Adrenal gland (tissue), 12 donors: Measurements from ENCODE around the gene HIVEP3. TPM values are rescaled to one million over a fixed set of nuclear protein-coding genes. Genes with fewer than 3 reads are reported as not detected.

Experiments
- DNase-seq, 7 donors: peaks; one replicate each; pipeline ENCODE4 v3.0.0-alpha.2; 2019 to 2020
- H3K27ac ChIP-seq, 5 donors: fragments of 200-600 bp; sonication (generic) in 4 of 5; 1 replicate in 3 of 5; 2 replicates in 2 of 5; pipeline versions ENCODE4 v1.5.1 to v1.8.0; 2016 to 2020; ENCODE audit warnings: mild to moderate bottlenecking in 1 of 5
- H3K27me3 ChIP-seq: fragments of 200-600 bp; 2 replicates; pipeline ENCODE4 v1.8.0; 2021
- H3K36me3 ChIP-seq, 2 donors: fragments of 200-600 bp; replicated peaks in 1 of 2; 1 replicate in 1 of 2; 2 replicates in 1 of 2; pipeline versions ENCODE4 v1.5.1 to v1.8.0; 2018 to 2022
- H3K4me1 ChIP-seq, 2 donors: fragments of 200-600 bp; replicated peaks in 1 of 2; 1 replicate in 1 of 2; 2 replicates in 1 of 2; pipeline versions ENCODE4 v1.5.1 to v1.8.0; 2018 to 2021
- H3K4me3 ChIP-seq, 4 donors: fragments of 200-600 bp; sonication (generic) in 3 of 4; one replicate each; pipeline ENCODE4 v1.5.1; 2016 to 2018
- H3K9me3 ChIP-seq, 3 donors: fragments of 200-600 bp; sonication (generic) in 1 of 3; replicated peaks in 1 of 3; 1 replicate in 2 of 3; 2 replicates in 1 of 3; pipeline versions ENCODE4 v1.5.1 to v1.8.0; 2016 to 2021
- CTCF ChIP-seq, 6 experiments: fragments of 450-650 bp in 4 of 6; fragments of 200-600 bp in 2 of 6; sonication (generic) in 1 of 6; IDR thresholded peaks; 1 replicate in 5 of 6; 2 replicates in 1 of 6; pipeline versions ENCODE4 v1.5.1 to v1.8.0; 2016 to 2021; ENCODE audit warnings: antibody characterized with exemption in 6 of 6, mild to moderate bottlenecking in 2 of 6, moderate library complexity in 1 of 6
- POLR2A ChIP-seq, 2 donors: fragments of 450-650 bp; IDR thresholded peaks; one replicate each; pipeline ENCODE4 v1.6.1; 2017; ENCODE audit warnings: antibody characterized with exemption in 2 of 2, mild to moderate bottlenecking in 2 of 2, moderate library complexity in 1 of 2
- WGBS, 4 donors: extraction: QIAGEN DNeasy Blood & Tissue Kit in 2 of 4; methylation state at CpG; one replicate each; pipeline versions ENCODE4 v1.1.5 to v1.1.7; 2013 to 2017; 5-methylcytosine and 5-hydroxymethylcytosine counted together
- intact Hi-C, 2 donors: fragments of 100-400 bp; cut with DNase I; formaldehyde crosslinking; loops; one replicate each; pipeline versions ENCODE4 v1.14.1 to v1.15.0; 2022 to 2023
- polyA plus RNA-seq, 3 donors: library from polyadenylated mRNA; stranded (reverse); fragments of 200-250 nt in 2 of 3; fragments of 350-450 nt in 1 of 3; fragmentation: Illumina TruSeq in 1 of 3; extraction: RNeasy Lipid Tissue Mini Kit (QIAGEN cat#74804) in 1 of 3; gene quantifications; one replicate each; pipeline ENCODE4 v1.2.3, GENCODE V29; 2013 to 2014
- total RNA-seq, 9 donors: library from RNA; depleted of rRNA in 4 of 9; stranded (reverse); fragments of >200 nt in 4 of 9; fragments of 120-200 nt in 1 of 9; fragmentation: NEBNext Ultra II Directional in 1 of 9; extraction: Animal tissue kit (Norgen Biotek cat#: 25700) in 1 of 9; gene quantifications; one replicate each; pipeline versions ENCODE4 v1.1.0 to v1.2.4, GENCODE V29; 2013 to 2023
- donor health status: healthy with polysubstance abuse.
- donor health status: Bipolar disorder and iron deficiency.
- donor health status: DM: yes; HTN: yes; CAD: no.
- donor health status: DM: no; HTN: no; CAD: no.
- donor health status: DM: no; HTN: no; CAD: no.
- donor health status: DM: yes; HTN: yes; CAD: no.

Gene HIVEP3
- total and polyA plus RNA-seq, 12 donors = 3.2 to 7.7 (median 7.0) TPM

GRCh38 chr1:41700986-41701535 is 217.7 kb downstream of the HIVEP3 start:
- Histone ChIP-seq H3K4me3 (no peak overlapping the region), H3K36me3 (no peaks in the 10 kb centered on the region), H3K9me3 (no peaks in the 10 kb centered on the region), H3K27ac (no peak overlapping the region), H3K4me1 (peaks cover 0 to 3% of the 10 kb centered on the region in 2 donors), H3K27me3 (no peaks in the 10 kb centered on the region)
- DNase-seq = no peak
- intact Hi-C loops = no loop called here
- 82 to 96% (median 92%) methylated on average over 6 of the region's 6 CpGs for WGBS, 4 donors
- TF ChIP-seq POLR2A (IDR thresholded peaks at IDR 0.05) (no peak), CTCF (IDR thresholded peaks at IDR 0.05) (no peak)

GRCh38 chr1:41700581-41700980 is 218.1 kb downstream of the HIVEP3 start:
- DNase-seq = no peak
- 71 to 95% (median 75%) methylated on average over 5 of the region's 5 CpGs for WGBS, 4 donors
- no peak overlapping the region for H3K4me3 ChIP-seq
- TF ChIP-seq POLR2A (IDR thresholded peaks at IDR 0.05) (no peak), CTCF (IDR thresholded peaks at IDR 0.05) (no peak)
- peaks cover 0 to 3% of the 10 kb centered on the region in 2 donors for H3K4me1 ChIP-seq
- no peaks in the 10 kb centered on the region for H3K27me3 ChIP-seq
- intact Hi-C loops = no loop called here
- no peaks in the 10 kb centered on the region for H3K36me3 ChIP-seq
- H3K9me3 ChIP-seq = no peaks in the 10 kb centered on the region
- H3K27ac ChIP-seq = no peak overlapping the region

- 94 to 99% (median 97%) methylated on average over 6 of the region's 6 CpGs for WGBS, 4 donors
- H3K4me1 ChIP-seq = peaks cover 0 to 3% of the 10 kb centered on the region in 2 donors
- no peak overlapping the region for H3K27ac ChIP-seq
- DNase-seq = no peak
- TF ChIP-seq CTCF (IDR thresholded peaks at IDR 0.05) = no peak
- TF ChIP-seq POLR2A (IDR thresholded peaks at IDR 0.05) = no peak
- H3K36me3 ChIP-seq = no peaks in the 10 kb centered on the region
- H3K9me3 ChIP-seq = no peaks in the 10 kb centered on the region
- no peaks in the 10 kb centered on the region for H3K27me3 ChIP-seq
- no peak overlapping the region for H3K4me3 ChIP-seq
- intact Hi-C loops = no loop called here
Measured at GRCh38 chr1:41699861-41700248, 218.9 kb downstream of the HIVEP3 start.

- Histone ChIP-seq H3K27me3 (no peaks in the 10 kb centered on the region), H3K4me3 (no peak overlapping the region), H3K27ac (no peak overlapping the region), H3K9me3 (no peaks in the 10 kb centered on the region), H3K4me1 (peaks cover 0 to 3% of the 10 kb centered on the region in 2 donors), H3K36me3 (no peaks in the 10 kb centered on the region)
- 89 to 96% (median 92%) methylated on average over 11 to 19 of the region's 19 CpGs for WGBS, 4 donors
- no peak for DNase-seq
- TF ChIP-seq CTCF (IDR thresholded peaks at IDR 0.05) (no peak), POLR2A (IDR thresholded peaks at IDR 0.05) (no peak)
- intact Hi-C loops = no loop called here
Measured at GRCh38 chr1:41698916-41699860, 219.5 kb downstream of the HIVEP3 start.
